Spleen (tissue), 11 donors: ENCODE data around the gene GPRIN3. TPM values are rescaled to one million over a fixed set of nuclear protein-coding genes. Genes with fewer than 3 reads are reported as not detected.

Experiments
- DNase-seq: peaks from one replicate; pipeline ENCODE4 v3.0.0-alpha.2; 2020
- H3K27ac ChIP-seq, 8 donors: fragments of 200-600 bp; sonication (generic) in 7 of 8; 1 replicate in 4 of 8; 2 replicates in 4 of 8; pipeline versions ENCODE4 v1.5.0 to v1.8.0; 2016 to 2021; ENCODE audit warnings: inconsistent platforms in 4 of 8, mild to moderate bottlenecking in 4 of 8, moderate library complexity in 1 of 8
- H3K27me3 ChIP-seq, 7 donors: fragments of 200-600 bp; sonication (generic) in 6 of 7; replicated peaks in 1 of 7; 1 replicate in 4 of 7; 2 replicates in 3 of 7; pipeline versions ENCODE4 v1.5.0 to v1.8.0; 2016 to 2021; ENCODE audit warnings: inconsistent platforms in 3 of 7, mild to moderate bottlenecking in 1 of 7
- H3K36me3 ChIP-seq, 6 donors: fragments of 200-600 bp; sonication (generic) in 5 of 6; 1 replicate in 4 of 6; 2 replicates in 2 of 6; pipeline versions ENCODE4 v1.5.0 to v1.8.0; 2016 to 2021; ENCODE audit warnings: inconsistent platforms in 2 of 6
- H3K4me1 ChIP-seq, 6 donors: fragments of 200-600 bp; sonication (generic) in 5 of 6; 1 replicate in 3 of 6; 2 replicates in 3 of 6; pipeline versions ENCODE4 v1.5.0 to v1.8.0; 2016 to 2021; ENCODE audit warnings: inconsistent platforms in 3 of 6
- H3K4me3 ChIP-seq, 8 donors: fragments of 200-600 bp; sonication (generic) in 7 of 8; 1 replicate in 4 of 8; 2 replicates in 4 of 8; pipeline versions ENCODE4 v1.5.0 to v1.8.0; 2016 to 2021; ENCODE audit warnings: inconsistent platforms in 4 of 8, mild to moderate bottlenecking in 4 of 8, moderate library complexity in 2 of 8
- H3K9me3 ChIP-seq, 8 donors: fragments of 200-600 bp; sonication (generic) in 7 of 8; 1 replicate in 4 of 8; 2 replicates in 4 of 8; pipeline versions ENCODE4 v1.5.0 to v1.8.0; 2016 to 2021; ENCODE audit warnings: inconsistent platforms in 4 of 8
- POLR2A ChIP-seq, 3 donors: fragments of 450-650 bp; IDR thresholded peaks; one replicate each; pipeline ENCODE4 v1.5.1; 2017; ENCODE audit warnings: antibody characterized with exemption in 3 of 3, mild to moderate bottlenecking in 1 of 3
- POLR2AphosphoS5 ChIP-seq, 3 donors: sonication (generic); formaldehyde crosslinking; IDR thresholded peaks; one replicate each; pipeline ENCODE4 v1.5.1; 2017; ENCODE audit warnings: antibody characterized with exemption in 3 of 3
- WGBS, 5 donors: extraction: QIAGEN DNeasy Blood & Tissue Kit in 3 of 5; methylation state at CpG; one replicate each; pipeline versions ENCODE4 v1.1.5 to v1.1.7; 2013 to 2018; 5-methylcytosine and 5-hydroxymethylcytosine counted together
- intact Hi-C: fragments of 100-400 bp; cut with DNase I; formaldehyde crosslinking; loops from one replicate; pipeline ENCODE4 v1.15.0; 2023; ENCODE audit warnings: low total_unique reads
- polyA plus RNA-seq, 3 donors: library from polyadenylated mRNA; stranded (reverse); fragments of 200-250 nt; gene quantifications; one replicate each; pipeline ENCODE4 v1.2.1, GENCODE V29; 2013
- total RNA-seq, 7 donors: library from RNA; depleted of rRNA in 3 of 7; stranded (reverse); fragments of >200 nt in 3 of 7; fragmentation: NEBNext Ultra II Directional in 4 of 7; extraction: Animal tissue kit (Norgen Biotek cat#: 25700) in 4 of 7; gene quantifications; one replicate each; pipeline versions ENCODE4 v1.1.0 to v1.2.1, GENCODE V29; 2016 to 2021
- TF ChIP-seq, protein P1 (sequence below), 11 experiments: fragments of 200-600 bp in 7 of 11; fragments of 450-650 bp in 4 of 11; sonication (generic) in 4 of 11; IDR thresholded peaks in 8 of 11; conservative IDR thresholded peaks in 3 of 11; 1 replicate in 7 of 11; 2 replicates in 4 of 11; pipeline versions ENCODE4 v1.4.0 to v1.8.0; 2016 to 2021; ENCODE audit warnings: antibody characterized with exemption in 11 of 11, inconsistent platforms in 4 of 11, mild to moderate bottlenecking in 1 of 11
- donor health status: healthy with polysubstance abuse.
- donor health status: DM: no; HTN: no; CAD: no; lungs with moderate emphysema.
- donor health status: DM: no; HTN: no; CAD: no.
- donor health status: Bipolar disorder and iron deficiency.
- donor health status: healthy.
- donor health status: DM: no; HTN: no; CAD: no.
- donor health status: DM: yes; HTN: yes; CAD: no.

The GPRIN3 gene
- total and polyA plus RNA-seq, 10 donors = 1.6 to 40.2 (median 24.8) TPM

DNA sequence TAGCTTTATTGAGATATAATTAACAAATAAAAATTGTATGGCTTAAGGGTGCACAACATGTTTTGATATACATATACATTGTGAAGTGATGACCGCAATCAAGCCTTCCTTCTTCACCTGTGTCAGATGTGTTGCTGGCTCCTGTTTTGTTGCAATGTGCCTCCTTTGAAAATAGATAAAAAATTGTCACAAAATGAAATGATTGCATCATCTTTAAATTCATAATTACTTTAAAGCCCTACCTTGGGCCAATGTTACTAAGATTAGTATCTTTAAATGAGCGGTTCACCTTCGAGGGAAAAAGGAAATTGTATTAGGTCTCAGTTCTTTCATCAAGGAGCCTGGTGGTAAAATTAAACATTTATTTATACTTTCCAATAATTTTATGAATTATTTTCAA lies 77.3 kb downstream of the GPRIN3 start:
- no peaks in the 10 kb centered on the region for H3K9me3 ChIP-seq
- H3K4me3 ChIP-seq = no peak overlapping the region
- TF ChIP-seq POLR2A (IDR thresholded peaks at IDR 0.05) = no peak
- TF ChIP-seq POLR2AphosphoS5 (IDR thresholded peaks at IDR 0.05) = no peak
- H3K36me3 ChIP-seq = no peaks in the 10 kb centered on the region
- no peak overlapping the region for H3K27ac ChIP-seq
- WGBS, 5 donors = 88 to 94% (median 92%) methylated on average over 3 of the region's 3 CpGs
- no peak for DNase-seq
- H3K4me1 ChIP-seq = peaks cover 0 to 6% (median 2%) of the 10 kb centered on the region in 6 donors
- H3K27me3 ChIP-seq = no peaks in the 10 kb centered on the region
- intact Hi-C loops = loop anchor here (2.0 to 5.0 kb wide), 2 partner anchors 201 to 672 kb away; no protein-coding TSS in a partner anchor

DNA sequence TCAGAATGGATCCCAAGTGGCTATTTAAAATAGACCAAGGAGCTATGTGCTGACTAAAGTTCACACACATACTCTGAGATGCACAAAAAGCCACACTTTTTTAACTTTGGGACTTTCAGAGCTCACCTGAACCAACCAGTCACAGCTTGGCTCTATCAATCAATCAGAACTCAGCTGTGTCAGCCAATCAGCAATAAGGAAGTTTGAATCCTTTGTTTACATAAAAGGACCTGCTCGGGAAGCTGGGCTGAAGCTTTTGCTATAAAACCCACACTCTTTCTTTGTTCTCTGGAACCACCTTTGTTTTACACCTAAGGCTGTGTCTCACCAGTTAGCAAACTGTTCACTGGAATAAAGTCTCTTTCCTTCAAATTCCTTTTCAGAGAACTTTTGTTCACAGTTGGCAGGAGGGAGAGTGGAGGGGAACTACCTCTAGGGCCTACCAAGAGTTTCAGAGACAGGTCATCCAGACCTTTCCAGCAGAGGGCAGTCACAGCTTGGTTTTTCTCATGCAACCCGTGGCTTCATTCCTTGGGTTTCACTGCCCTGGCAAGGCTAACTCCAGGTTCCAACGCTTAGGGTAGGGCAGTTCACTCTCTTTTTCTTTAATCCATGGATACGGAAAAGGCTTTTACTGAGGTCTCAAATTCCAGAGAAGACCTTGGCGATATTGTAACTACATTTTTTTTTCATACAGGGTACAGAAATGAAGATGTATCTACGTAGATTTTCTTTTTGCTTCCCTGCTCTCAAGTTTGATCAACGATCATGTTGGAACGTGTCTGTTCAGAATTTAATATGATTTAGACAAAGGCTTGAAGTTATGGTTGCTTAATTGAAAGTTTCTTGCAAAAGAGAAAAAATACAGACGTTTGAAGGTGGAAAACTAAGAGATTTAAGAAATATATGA lies 80.7 kb downstream of the GPRIN3 start:
- Histone ChIP-seq H3K9me3 (no peaks in the 10 kb centered on the region), H3K36me3 (no peaks in the 10 kb centered on the region), H3K27me3 (no peaks in the 10 kb centered on the region), H3K27ac (no peak overlapping the region), H3K4me3 (no peak overlapping the region), H3K4me1 (peaks cover 0 to 6% (median 2%) of the 10 kb centered on the region in 6 donors)
- TF ChIP-seq, protein P1, sequence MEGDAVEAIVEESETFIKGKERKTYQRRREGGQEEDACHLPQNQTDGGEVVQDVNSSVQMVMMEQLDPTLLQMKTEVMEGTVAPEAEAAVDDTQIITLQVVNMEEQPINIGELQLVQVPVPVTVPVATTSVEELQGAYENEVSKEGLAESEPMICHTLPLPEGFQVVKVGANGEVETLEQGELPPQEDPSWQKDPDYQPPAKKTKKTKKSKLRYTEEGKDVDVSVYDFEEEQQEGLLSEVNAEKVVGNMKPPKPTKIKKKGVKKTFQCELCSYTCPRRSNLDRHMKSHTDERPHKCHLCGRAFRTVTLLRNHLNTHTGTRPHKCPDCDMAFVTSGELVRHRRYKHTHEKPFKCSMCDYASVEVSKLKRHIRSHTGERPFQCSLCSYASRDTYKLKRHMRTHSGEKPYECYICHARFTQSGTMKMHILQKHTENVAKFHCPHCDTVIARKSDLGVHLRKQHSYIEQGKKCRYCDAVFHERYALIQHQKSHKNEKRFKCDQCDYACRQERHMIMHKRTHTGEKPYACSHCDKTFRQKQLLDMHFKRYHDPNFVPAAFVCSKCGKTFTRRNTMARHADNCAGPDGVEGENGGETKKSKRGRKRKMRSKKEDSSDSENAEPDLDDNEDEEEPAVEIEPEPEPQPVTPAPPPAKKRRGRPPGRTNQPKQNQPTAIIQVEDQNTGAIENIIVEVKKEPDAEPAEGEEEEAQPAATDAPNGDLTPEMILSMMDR (IDR thresholded peaks at IDR 0.05 in 8 of 11, conservative IDR thresholded peaks at IDR 0.05 in 3 of 11) = peak; percentile 18 to 79 (median 76)
- TF ChIP-seq POLR2A (IDR thresholded peaks at IDR 0.05) = no peak
- no peak for TF ChIP-seq POLR2AphosphoS5 (IDR thresholded peaks at IDR 0.05)
- 40 to 48% (median 43%) methylated on average over 9 of the region's 9 CpGs for WGBS, 5 donors
- DNase-seq = no peak
- intact Hi-C loops = no loop called here

DNA sequence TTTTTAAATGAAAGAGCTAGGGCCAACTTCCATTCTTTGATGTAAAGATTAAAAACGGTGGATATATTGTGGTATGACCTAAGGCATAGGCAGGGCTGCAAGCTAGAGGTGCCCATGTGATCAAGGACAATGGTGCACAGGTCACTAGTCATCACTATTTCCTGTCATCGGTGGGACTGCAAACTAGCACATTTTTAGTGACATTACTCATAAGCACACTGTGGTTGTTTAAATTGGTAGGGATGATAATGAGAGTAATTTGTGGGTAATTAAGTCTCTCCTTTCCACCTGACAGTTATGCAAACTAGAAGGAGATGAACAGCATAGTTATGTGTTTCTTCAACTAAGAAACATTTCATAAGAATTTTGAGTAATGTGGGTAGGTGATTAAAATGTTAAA lies 85.4 kb downstream of the GPRIN3 start:
- intact Hi-C loops = no loop called here
- 24 to 55% (median 38%) methylated on average over 2 of the region's 2 CpGs for WGBS, 5 donors
- no peak overlapping the region for H3K4me3 ChIP-seq
- TF ChIP-seq POLR2A (IDR thresholded peaks at IDR 0.05) (no peak), POLR2AphosphoS5 (IDR thresholded peaks at IDR 0.05) (no peak)
- TF ChIP-seq, protein P1 (IDR thresholded peaks at IDR 0.05 in 8 of 11, conservative IDR thresholded peaks at IDR 0.05 in 3 of 11) = no peak
- no peaks in the 10 kb centered on the region for H3K9me3 ChIP-seq
- H3K4me1 ChIP-seq = peaks cover 0 to 3% (median under 1%) of the 10 kb centered on the region in 6 donors
- H3K36me3 ChIP-seq = no peaks in the 10 kb centered on the region
- H3K27ac ChIP-seq = no peak overlapping the region
- no peaks in the 10 kb centered on the region for H3K27me3 ChIP-seq
- DNase-seq = no peak

DNA sequence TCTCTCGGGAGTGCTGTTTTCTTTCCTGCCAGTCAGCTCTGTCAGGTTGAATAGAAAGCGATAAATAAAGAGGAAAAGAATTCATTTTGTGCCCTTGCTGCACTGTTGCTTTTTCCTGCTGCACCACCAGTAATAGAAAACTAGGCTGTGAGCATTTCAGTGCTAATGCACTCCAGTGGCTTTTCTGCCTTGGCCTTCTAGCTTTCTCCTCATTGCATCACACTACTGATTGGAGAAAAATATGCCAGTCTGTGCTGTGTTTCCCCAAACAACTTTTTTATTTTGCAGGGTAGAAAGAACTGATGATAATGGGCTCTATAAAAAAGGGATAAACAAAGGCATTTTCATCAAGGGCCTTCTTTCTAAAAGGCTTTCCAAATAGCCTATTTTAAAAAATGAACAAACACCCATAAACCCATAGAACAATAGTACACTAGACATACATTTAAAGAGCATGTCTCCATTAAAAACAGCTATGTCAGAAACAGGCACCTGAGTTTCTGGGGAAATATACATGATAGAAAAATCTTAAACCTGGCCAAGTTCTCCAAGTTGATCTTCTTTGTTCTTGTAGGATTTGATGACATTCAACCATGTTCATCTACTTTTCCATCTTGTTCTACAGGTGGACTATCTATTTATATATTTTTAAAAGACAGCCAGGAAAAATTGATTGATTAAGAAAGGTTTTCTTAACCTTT lies 86.3 kb downstream of the GPRIN3 start:
- H3K4me3 ChIP-seq = no peak overlapping the region
- no peak overlapping the region for H3K27ac ChIP-seq
- no peaks in the 10 kb centered on the region for H3K36me3 ChIP-seq
- DNase-seq = no peak
- no peaks in the 10 kb centered on the region for H3K27me3 ChIP-seq
- H3K9me3 ChIP-seq = no peaks in the 10 kb centered on the region
- intact Hi-C loops = no loop called here
- no peaks in the 10 kb centered on the region for H3K4me1 ChIP-seq
- TF ChIP-seq POLR2AphosphoS5 (IDR thresholded peaks at IDR 0.05) (no peak), POLR2A (IDR thresholded peaks at IDR 0.05) (no peak)
- TF ChIP-seq, protein P1 (IDR thresholded peaks at IDR 0.05 in 8 of 11, conservative IDR thresholded peaks at IDR 0.05 in 3 of 11) = no peak
- WGBS, 5 donors = 88 to 99% (median 89%) methylated on average over 2 of the region's 2 CpGs
